Natural killer cell (primary cell): ENCODE results near the gene SLFN13. TPM values are rescaled to one million over a fixed set of nuclear protein-coding genes. Genes with fewer than 3 reads are reported as not detected.

Experiments used
- ATAC-seq, 3 donors: fragments of 150-1000 bp in 2 of 3; fragments of 200-7000 bp in 1 of 3; cut with Tn5 transposase; 1 replicate in 1 of 3; 2 replicates in 2 of 3; pipeline ENCODE4 v1.10.0; 2021; ENCODE audit warnings: mild to moderate bottlenecking in 2 of 3, moderate library complexity in 2 of 3
- DNase-seq, 2 donors: peaks; one replicate each; pipeline versions ENCODE4 v3.0.0 to v3.0.0-alpha.2; 2013 to 2021; ENCODE audit warnings: mixed read lengths in 1 of 2
- H3K27ac ChIP-seq: one replicate; pipeline ENCODE4 v1.5.1; 2013; ENCODE audit warnings: mild to moderate bottlenecking, low read length
- H3K27me3 ChIP-seq: one replicate; pipeline ENCODE4 v1.6.1; 2013; ENCODE audit warnings: low read length; ENCODE audit not compliant: control insufficient read depth, insufficient read depth
- H3K36me3 ChIP-seq: one replicate; pipeline ENCODE4 v1.6.1; 2013; ENCODE audit warnings: low read length; ENCODE audit not compliant: control insufficient read depth, insufficient read depth
- H3K4me1 ChIP-seq: one replicate; pipeline ENCODE4 v1.6.1; 2013; ENCODE audit warnings: low read length; ENCODE audit not compliant: control insufficient read depth, insufficient read depth
- H3K4me3 ChIP-seq: one replicate; pipeline ENCODE4 v1.5.1; 2013; ENCODE audit warnings: low read length
- H3K9me3 ChIP-seq: one replicate; pipeline ENCODE4 v1.6.1; 2013; ENCODE audit warnings: low read length; ENCODE audit not compliant: control insufficient read depth, insufficient read depth
- H3K27ac Mint-ChIP-seq, 2 donors: one replicate each; pipeline ENCODE4 v1.8.0; 2022; ENCODE audit warnings: mild to moderate bottlenecking in 2 of 2, mixed read lengths in 2 of 2, moderate library complexity in 1 of 2
- H3K27me3 Mint-ChIP-seq, 2 donors: one replicate each; pipeline ENCODE4 v1.8.0; 2022; ENCODE audit warnings: low read depth in 2 of 2, mixed read lengths in 2 of 2
- H3K36me3 Mint-ChIP-seq: one replicate; pipeline ENCODE4 v1.8.0; 2022; ENCODE audit warnings: mixed read lengths
- H3K4me1 Mint-ChIP-seq, 2 donors: one replicate each; pipeline ENCODE4 v1.8.0; 2022; ENCODE audit warnings: mixed read lengths in 2 of 2
- H3K4me3 Mint-ChIP-seq: one replicate; pipeline ENCODE4 v1.8.0; 2022; ENCODE audit warnings: mild to moderate bottlenecking, moderate library complexity, mixed read lengths
- H3K9me3 Mint-ChIP-seq, 2 donors: one replicate each; pipeline ENCODE4 v1.8.0; 2022; ENCODE audit warnings: mixed read lengths in 2 of 2
- CTCF ChIP-seq: fragments of 200-600 bp; IDR thresholded peaks from one replicate; pipeline ENCODE4 v1.8.0; 2022; ENCODE audit warnings: antibody characterized with exemption
- WGBS: methylation state at CpG from one replicate; pipeline ENCODE4 v1.1.7; 2013; ENCODE audit warnings: missing lambda C conversion rate; ENCODE audit not compliant: insufficient coverage; 5-methylcytosine and 5-hydroxymethylcytosine counted together
- intact Hi-C: fragments of 100-400 bp; cut with micrococcal nuclease; formaldehyde crosslinking; loops from one replicate; pipeline ENCODE4 v1.14.2; 2022
- total RNA-seq, 4 donors: library from RNA; stranded (reverse); fragments of 120-200 nt in 1 of 4; gene quantifications; one replicate each; pipeline versions ENCODE4 v1.2.3 to v1.2.4, GENCODE V29; 2013 to 2022

SLFN13 gene
- total RNA-seq, 3 donors from 2014 or later (not counting 1 experiment from before 2014, with no cell fraction given), result 85.9 to 182 (median 129) TPM

- Histone ChIP-seq H3K9me3 (no peaks in the 10 kb centered on the region), H3K27me3 (no peaks in the 10 kb centered on the region), H3K27ac (no peak overlapping the region), H3K4me3 (no peak overlapping the region), H3K4me1 (no peaks in the 10 kb centered on the region), H3K36me3 (no peaks in the 10 kb centered on the region)
- Mint-ChIP-seq H3K9me3 (no peaks in the 10 kb centered on the region), H3K4me3 (no peak overlapping the region), H3K4me1 (peaks cover 0 to 6% of the 10 kb centered on the region in 2 donors), H3K27ac (no peak overlapping the region), H3K36me3 (no peaks in the 10 kb centered on the region), H3K27me3 (no peaks in the 10 kb centered on the region)
- WGBS, result 70% methylated on average over 1 of the region's 2 CpGs
- no peak for TF ChIP-seq CTCF
- intact Hi-C loops, result no loop called here
- DNase-seq (no peak), ATAC-seq (no peak)
These were observed 57.9 kb downstream of the SLFN13 start for GRCh38 chr17:35390663-35391062.

GRCh38 chr17:35390156-35390555 lies 58.4 kb downstream of the SLFN13 start:
- Histone ChIP-seq H3K4me1 (no peaks in the 10 kb centered on the region), H3K36me3 (no peaks in the 10 kb centered on the region), H3K9me3 (no peaks in the 10 kb centered on the region), H3K4me3 (no peak overlapping the region), H3K27me3 (no peaks in the 10 kb centered on the region), H3K27ac (no peak overlapping the region)
- H3K27ac Mint-ChIP-seq, result no peak overlapping the region
- DNase-seq (no peak), ATAC-seq (no peak)
- 94% methylated on average over 2 of the region's 2 CpGs for WGBS
- no peak for TF ChIP-seq CTCF
- intact Hi-C loops, result no loop called here
- H3K4me3 Mint-ChIP-seq, result no peak overlapping the region
- peaks cover 0 to 6% of the 10 kb centered on the region in 2 donors for H3K4me1 Mint-ChIP-seq
- H3K27me3 Mint-ChIP-seq, result no peaks in the 10 kb centered on the region
- H3K9me3 Mint-ChIP-seq, result no peaks in the 10 kb centered on the region
- H3K36me3 Mint-ChIP-seq, result no peaks in the 10 kb centered on the region

GRCh38 chr17:35387496-35387895 lies 61.1 kb downstream of the SLFN13 start:
- ATAC-seq (no peak), DNase-seq (no peak)
- Histone ChIP-seq H3K36me3 (no peaks in the 10 kb centered on the region), H3K27ac (no peak overlapping the region), H3K4me3 (no peak overlapping the region), H3K27me3 (no peaks in the 10 kb centered on the region), H3K4me1 (no peaks in the 10 kb centered on the region), H3K9me3 (no peaks in the 10 kb centered on the region)
- TF ChIP-seq CTCF, result no peak
- H3K4me1 Mint-ChIP-seq, result peaks cover 0 to 6% of the 10 kb centered on the region in 2 donors
- intact Hi-C loops, result no loop called here
- no peak overlapping the region for H3K4me3 Mint-ChIP-seq
- no peaks in the 10 kb centered on the region for H3K9me3 Mint-ChIP-seq
- H3K27ac Mint-ChIP-seq, result no peak overlapping the region
- H3K36me3 Mint-ChIP-seq, result no peaks in the 10 kb centered on the region
- no peaks in the 10 kb centered on the region for H3K27me3 Mint-ChIP-seq

Other genes starting within 250 kb of the SLFN13 start
- 100 to 1,000 TPM; 118 to 164 (median 141) TPM for gene SLFN5, start 205.7 kb downstream of the SLFN13 start, total RNA-seq
- 10 to 100 TPM; 22.9 to 31.8 (median 26.8) TPM for gene SLFN11, start 75.1 kb downstream of the SLFN13 start, total RNA-seq
- gene SLFN12, start 16.3 kb downstream of the SLFN13 start, total RNA-seq, result 10 to 100 TPM; 18.6 to 30.9 (median 21.8) TPM
- gene SLFN12L, start 88.9 kb upstream of the SLFN13 start, total RNA-seq, result 100 to 1,000 TPM; 126 to 174 (median 130) TPM
- under 1 TPM in 2 of 3 donors, not detected in 1; 0.35 to 0.47 TPM for gene SLFN14, start 112.1 kb upstream of the SLFN13 start, total RNA-seq
- gene PEX12, start 129.8 kb upstream of the SLFN13 start, total RNA-seq, result 1 to 10 TPM; 2.5 to 3.0 (median 2.9) TPM
- 100 to 1,000 TPM; 111 to 148 (median 139) TPM for gene AP2B1, start 138.6 kb upstream of the SLFN13 start, total RNA-seq